Measurements from ENCODE around the gene VAV1. TPM values are rescaled to one million over a fixed set of nuclear protein-coding genes. Genes with fewer than 3 reads are reported as not detected.
A peak's percentile ranks its signal among the peaks of the same experiment; 100 is the strongest.

The VAV1 gene
- total and polyA plus RNA-seq, 10 of the 15 experiments (the other 5 are each of a cell fraction or from before 2014, with no cell fraction given) = 1.6 to 76.8 (median 40.7) TPM

- TF ChIP-seq BCLAF1 (IDR thresholded peaks at IDR 0.05) (0 out of 2 replicates have a peak, but pooled peaks have one; percentile 33), HCFC1 (IDR thresholded peaks at IDR 0.05; ENCODE audit: low read length) (peak; percentile 48; the same call in 1 of the 2 replicates), IKZF1 (conservative IDR thresholded peaks at IDR 0.05) (peak; percentile 58; the same call in 1 of the 2 replicates), PKNOX1 (IDR thresholded peaks at IDR 0.05) (0 out of 2 replicates have a peak, but pooled peaks have one; percentile 9), ATF7 (IDR thresholded peaks at IDR 0.05; ENCODE audit: low read depth) (peak; percentile 81), SMAD5 (IDR thresholded peaks at IDR 0.05; ENCODE audit: low read depth) (peak; percentile 47; the same call in 1 of the 2 replicates), TCF3 (IDR thresholded peaks at IDR 0.05; ENCODE audit: borderline replicate concordance, insufficient read depth, low read depth, low read length) (peak; percentile 40; the same call in 1 of the 2 replicates), E4F1 (IDR thresholded peaks at IDR 0.05; ENCODE audit: borderline replicate concordance, partially characterized antibody) (no peak), NKRF (conservative IDR thresholded peaks at IDR 0.05) (peak; percentile 9), CUX1 (IDR thresholded peaks at IDR 0.05; ENCODE audit: insufficient replicate concordance, low read depth, low read length) (peak; percentile 11), USF1 (IDR thresholded peaks at IDR 0.05; ENCODE audit: borderline replicate concordance, extremely low read length, insufficient read depth, low read depth, low read length) (peak; percentile 48), POLR2A (IDR thresholded peaks at IDR 0.05; ENCODE audit: low read depth, low read length) (peak; percentile 75), SMC3 (IDR thresholded peaks at IDR 0.05; ENCODE audit: borderline replicate concordance, low read length) (peak; percentile 86)
These were observed 36.2 kb upstream of the VAV1 start (continued) for GRCh38 chr19:6736169-6736916.

Data from GM12878 (cell line).